HepG2 (cell line): Measurements from ENCODE around the gene SESN1. TPM values are rescaled to one million over a fixed set of nuclear protein-coding genes. Genes with fewer than 3 reads are reported as not detected.

Experiments used
- ATAC-seq: fragments of 200-7000 bp; cut with Tn5 transposase; 3 replicates; pipeline ENCODE4 v1.9.1; 2020; ENCODE audit warnings: mild to moderate bottlenecking, moderate library complexity
- BruUV-seq: library from RNA; stranded (reverse); fragments of 400-500 nt; replicated peaks from 2 replicates; lab custom pipeline; 2021; lab: Mats Ljungman, UMichigan
- CTCF ChIA-PET: fragments of 300-600 bp; formaldehyde crosslinking; extraction: SDS; loops from one replicate; lab custom pipeline; 2021; ENCODE audit warnings: low total read pairs, inconsistent platforms, low intra/inter-chr PET ratio; lab: Yijun Ruan, JAX
- POLR2A ChIA-PET: fragments of 350-600 bp; sonication (Branson Sonifier 250); formaldehyde crosslinking; loops from one replicate; lab custom pipeline; 2020; ENCODE audit warnings: antibody characterized with exemption, inconsistent platforms; lab: Yijun Ruan, JAX
- DNase-seq: peaks from one replicate; pipeline ENCODE4 v3.0.0-alpha.2; 2015; ENCODE audit warnings: low spot score
- FAIRE-seq: peaks from 3 replicates; lab custom pipeline; 2011; peaks lifted over from hg19 to GRCh38; lab: Jason Lieb, UNC
- H2AFZ ChIP-seq: one replicate; pipeline ENCODE4 v1.6.1; 2011; ENCODE audit warnings: low read length, inconsistent platforms
- H3K27ac ChIP-seq: fragments of 300-600 bp; 3 replicates; pipeline ENCODE4 v1.8.0; 2011; ENCODE audit warnings: mixed run types, mild to moderate bottlenecking, mixed read lengths, low read length, inconsistent platforms; ENCODE audit not compliant: insufficient read depth; ENCODE audit errors: extremely low read length
- H3K27me3 ChIP-seq, 2 experiments: fragments of 200-600 bp in 1 of 2; 2 replicates in 1 of 2; 3 replicates in 1 of 2; pipeline versions ENCODE4 v1.6.0 to v1.8.0; 2011; ENCODE audit warnings: low read length in 2 of 2, mild to moderate bottlenecking in 2 of 2, moderate library complexity in 2 of 2, inconsistent platforms in 1 of 2; ENCODE audit not compliant: insufficient read depth in 2 of 2, control insufficient read depth in 1 of 2
- H3K36me3 ChIP-seq, 2 experiments: fragments of 200-600 bp in 1 of 2; replicated peaks in 1 of 2; 2 replicates in 1 of 2; 3 replicates in 1 of 2; pipeline versions ENCODE4 v1.5.1 to v1.8.0; 2011; ENCODE audit warnings: low read length in 2 of 2, inconsistent platforms in 1 of 2; ENCODE audit not compliant: insufficient read depth in 2 of 2, control insufficient read depth in 1 of 2
- H3K4me1 ChIP-seq: 2 replicates; pipeline ENCODE4 v1.5.1; 2012; ENCODE audit warnings: low read length, inconsistent platforms; ENCODE audit not compliant: insufficient read depth
- H3K4me2 ChIP-seq: 2 replicates; pipeline ENCODE4 v1.6.0; 2011; ENCODE audit warnings: low read depth, low read length, inconsistent platforms
- H3K4me3 ChIP-seq, 3 experiments: fragments of 200-600 bp in 1 of 3; sonication (generic), shearing (Covaris generic) in 1 of 3; replicated peaks in 1 of 3; 2 replicates each; pipeline ENCODE4 v1.5.1; 2011 to 2016; ENCODE audit warnings: low read length in 3 of 3, inconsistent platforms in 2 of 3, low read depth in 2 of 3, mild to moderate bottlenecking in 2 of 3, control low read depth in 1 of 3, mixed read lengths in 1 of 3; ENCODE audit not compliant: insufficient read depth in 1 of 3
- H3K79me2 ChIP-seq: one replicate; pipeline ENCODE4 v1.6.1; 2011; ENCODE audit warnings: low read length, inconsistent platforms; ENCODE audit not compliant: insufficient read depth
- H3K9ac ChIP-seq: 2 replicates; pipeline ENCODE4 v1.6.0; 2011; ENCODE audit warnings: mild to moderate bottlenecking, low read depth, low read length, inconsistent platforms; ENCODE audit not compliant: insufficient read depth
- H3K9me3 ChIP-seq: 2 replicates; pipeline ENCODE4 v1.5.1; 2012; ENCODE audit warnings: mild to moderate bottlenecking, low read length
- H4K20me1 ChIP-seq: 2 replicates; pipeline ENCODE4 v1.6.0; 2011; ENCODE audit warnings: inconsistent platforms, mild to moderate bottlenecking, low read length, moderate library complexity; ENCODE audit not compliant: insufficient read depth
- AGO2 ChIP-seq: fragments of 200-400 bp; formaldehyde crosslinking; optimal IDR thresholded peaks from 2 replicates; pipeline ENCODE3; 2017; ENCODE audit warnings: mild to moderate bottlenecking, low read depth, low read length, moderate library complexity
- PAF1 ChIP-seq: IDR thresholded peaks from 2 replicates; pipeline ENCODE4 v1.6.1; 2016; ENCODE audit warnings: missing genetic modification reagents, missing compliant biosample characterization
- TAF1 ChIP-seq: sonication (generic); formaldehyde crosslinking; IDR thresholded peaks from 2 replicates; pipeline ENCODE4 v1.4.0; 2020; ENCODE audit warnings: missing genetic modification reagents
- ZNF101 ChIP-seq: sonication (generic); formaldehyde crosslinking; IDR thresholded peaks from 2 replicates; pipeline ENCODE4 v1.4.0; 2020; ENCODE audit warnings: mild to moderate bottlenecking, low read depth, missing genetic modification reagents, borderline replicate concordance
- ZNF569 ChIP-seq: sonication (generic); formaldehyde crosslinking; IDR thresholded peaks from 2 replicates; pipeline ENCODE4 v1.5.0; 2020; ENCODE audit warnings: mild to moderate bottlenecking, missing genetic modification reagents, moderate library complexity, borderline replicate concordance
- ZNF850 ChIP-seq: sonication (generic); formaldehyde crosslinking; conservative IDR thresholded peaks from 2 replicates; pipeline ENCODE4 v1.9.0; 2021; ENCODE audit warnings: mild to moderate bottlenecking, missing genetic modification reagents
- WGBS: methylation state at CpG from one replicate; pipeline ENCODE4 v1.1.6; 2017; ENCODE audit warnings: low lambda C conversion rate; 5-methylcytosine and 5-hydroxymethylcytosine counted together
- in situ Hi-C: cut with HindIII; loops from 2 replicates; pipeline ENCODE4 v1.10.0; 2017; ENCODE audit warnings: low pct_unique_long_range_greater_than_20kb; ENCODE audit not compliant: extremely low pct_ligation_motif_present
- intact Hi-C: fragments of 100-400 bp; cut with micrococcal nuclease; formaldehyde crosslinking; loops from one replicate; pipeline ENCODE4 v1.10.0; 2022; ENCODE audit not compliant: unreplicated experiment
- polyA plus RNA-seq, 8 experiments: library from polyadenylated mRNA; depleted of rRNA in 3 of 8; stranded (reverse) in 7 of 8; unstranded in 1 of 8; fragments of >200 nt; fragmentation: Illumina TruSeq in 4 of 8; extraction: Trizol in 4 of 8; gene quantifications; 2 replicates each; pipeline versions ENCODE4 v1.2.1 to v1.2.3, GENCODE V29; 2011 to 2016; ENCODE audit warnings: low read depth in 4 of 8, missing spikeins in 1 of 8, mixed read lengths in 1 of 8; ENCODE audit not compliant: insufficient read depth in 1 of 8
- total RNA-seq, 5 experiments: library from RNA; depleted of rRNA; stranded (reverse); fragments of >200 nt; fragmentation: Illumina TruSeq; extraction: Trizol; gene quantifications; 2 replicates each; pipeline ENCODE4 v1.2.3, GENCODE V29; 2016; ENCODE audit warnings: low read depth in 1 of 5
- TF ChIP-seq, protein P1 (sequence below): sonication (generic); formaldehyde crosslinking; IDR thresholded peaks from 2 replicates; pipeline ENCODE4 v1.5.1; 2020; ENCODE audit warnings: mild to moderate bottlenecking, missing genetic modification reagents, moderate library complexity
- TF ChIP-seq, protein P2 (sequence below): sonication (generic); formaldehyde crosslinking; IDR thresholded peaks from 2 replicates; pipeline ENCODE4 v1.8.0; 2022; ENCODE audit warnings: mild to moderate bottlenecking, missing genetic modification reagents; ENCODE audit not compliant: insufficient replicate concordance

SESN1 gene
- total and polyA plus RNA-seq, 2 of the 13 experiments (the other 11 are each of a cell fraction or from before 2014, with no cell fraction given), result 24.9 to 44.7 TPM

DNA sequence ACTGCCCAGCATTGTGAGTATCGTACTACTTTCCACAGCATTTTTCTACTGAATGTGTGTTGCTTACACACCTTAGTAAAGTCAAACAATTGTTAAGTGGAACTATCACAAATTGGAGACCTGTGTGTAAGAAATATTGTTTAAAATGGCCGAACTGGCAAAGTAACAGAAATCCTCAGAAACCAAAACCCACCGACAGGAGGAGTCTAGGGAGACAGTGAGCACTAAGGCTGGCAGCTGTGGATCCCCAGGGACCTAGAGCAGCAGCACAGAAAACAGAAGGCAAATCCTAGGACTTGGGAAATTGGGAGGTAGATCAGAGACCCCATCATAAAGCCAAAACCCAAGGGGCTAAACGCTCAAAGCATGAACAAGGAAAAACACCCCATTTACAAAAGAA is 69.9 kb downstream of the SESN1 start:
- H2AFZ ChIP-seq, result no peak overlapping the region
- 91% methylated on average over 4 of the region's 4 CpGs for WGBS
- ChIA-PET POLR2A (no interaction called here), CTCF (no interaction called here)
- no peak overlapping the region for H3K27ac ChIP-seq
- no peak overlapping the region for H3K4me3 ChIP-seq
- no peak for FAIRE-seq
- no peaks in the 10 kb centered on the region for H4K20me1 ChIP-seq
- no peak overlapping the region for H3K4me2 ChIP-seq
- no peaks in the 10 kb centered on the region for H3K79me2 ChIP-seq
- BruUV-seq, result no TSS peak
- H3K4me1 ChIP-seq, result no peaks in the 10 kb centered on the region
- H3K27me3 ChIP-seq, result no peaks in the 10 kb centered on the region
- no peak for DNase-seq
- TF ChIP-seq ZNF850 (CRISPR knock-in tag) (no peak), AGO2 (no peak), PAF1 (no peak), TAF1 (CRISPR knock-in tag) (no peak), ZNF101 (CRISPR knock-in tag) (no peak), ZNF569 (CRISPR knock-in tag) (no peak)
- TF ChIP-seq, protein P1, sequence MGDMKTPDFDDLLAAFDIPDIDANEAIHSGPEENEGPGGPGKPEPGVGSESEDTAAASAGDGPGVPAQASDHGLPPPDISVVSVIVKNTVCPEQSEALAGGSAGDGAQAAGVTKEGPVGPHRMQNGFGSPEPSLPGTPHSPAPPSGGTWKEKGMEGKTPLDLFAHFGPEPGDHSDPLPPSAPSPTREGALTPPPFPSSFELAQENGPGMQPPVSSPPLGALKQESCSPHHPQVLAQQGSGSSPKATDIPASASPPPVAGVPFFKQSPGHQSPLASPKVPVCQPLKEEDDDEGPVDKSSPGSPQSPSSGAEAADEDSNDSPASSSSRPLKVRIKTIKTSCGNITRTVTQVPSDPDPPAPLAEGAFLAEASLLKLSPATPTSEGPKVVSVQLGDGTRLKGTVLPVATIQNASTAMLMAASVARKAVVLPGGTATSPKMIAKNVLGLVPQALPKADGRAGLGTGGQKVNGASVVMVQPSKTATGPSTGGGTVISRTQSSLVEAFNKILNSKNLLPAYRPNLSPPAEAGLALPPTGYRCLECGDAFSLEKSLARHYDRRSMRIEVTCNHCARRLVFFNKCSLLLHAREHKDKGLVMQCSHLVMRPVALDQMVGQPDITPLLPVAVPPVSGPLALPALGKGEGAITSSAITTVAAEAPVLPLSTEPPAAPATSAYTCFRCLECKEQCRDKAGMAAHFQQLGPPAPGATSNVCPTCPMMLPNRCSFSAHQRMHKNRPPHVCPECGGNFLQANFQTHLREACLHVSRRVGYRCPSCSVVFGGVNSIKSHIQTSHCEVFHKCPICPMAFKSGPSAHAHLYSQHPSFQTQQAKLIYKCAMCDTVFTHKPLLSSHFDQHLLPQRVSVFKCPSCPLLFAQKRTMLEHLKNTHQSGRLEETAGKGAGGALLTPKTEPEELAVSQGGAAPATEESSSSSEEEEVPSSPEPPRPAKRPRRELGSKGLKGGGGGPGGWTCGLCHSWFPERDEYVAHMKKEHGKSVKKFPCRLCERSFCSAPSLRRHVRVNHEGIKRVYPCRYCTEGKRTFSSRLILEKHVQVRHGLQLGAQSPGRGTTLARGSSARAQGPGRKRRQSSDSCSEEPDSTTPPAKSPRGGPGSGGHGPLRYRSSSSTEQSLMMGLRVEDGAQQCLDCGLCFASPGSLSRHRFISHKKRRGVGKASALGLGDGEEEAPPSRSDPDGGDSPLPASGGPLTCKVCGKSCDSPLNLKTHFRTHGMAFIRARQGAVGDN (CRISPR knock-in tag), result no peak
- TF ChIP-seq, protein P2, sequence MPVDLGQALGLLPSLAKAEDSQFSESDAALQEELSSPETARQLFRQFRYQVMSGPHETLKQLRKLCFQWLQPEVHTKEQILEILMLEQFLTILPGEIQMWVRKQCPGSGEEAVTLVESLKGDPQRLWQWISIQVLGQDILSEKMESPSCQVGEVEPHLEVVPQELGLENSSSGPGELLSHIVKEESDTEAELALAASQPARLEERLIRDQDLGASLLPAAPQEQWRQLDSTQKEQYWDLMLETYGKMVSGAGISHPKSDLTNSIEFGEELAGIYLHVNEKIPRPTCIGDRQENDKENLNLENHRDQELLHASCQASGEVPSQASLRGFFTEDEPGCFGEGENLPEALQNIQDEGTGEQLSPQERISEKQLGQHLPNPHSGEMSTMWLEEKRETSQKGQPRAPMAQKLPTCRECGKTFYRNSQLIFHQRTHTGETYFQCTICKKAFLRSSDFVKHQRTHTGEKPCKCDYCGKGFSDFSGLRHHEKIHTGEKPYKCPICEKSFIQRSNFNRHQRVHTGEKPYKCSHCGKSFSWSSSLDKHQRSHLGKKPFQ (CRISPR knock-in tag), result no peak
- TF ChIP-seq, all 625 proteins: peak for 0
- Histone ChIP-seq H3K9ac (no peak overlapping the region), H3K9me3 (no peaks in the 10 kb centered on the region), H3K36me3 (no peaks in the 10 kb centered on the region)
- in situ Hi-C loops (no loop called here), intact Hi-C loops (no loop called here)
- ATAC-seq, result no peak
